Upper lobe of left lung (tissue), 6 donors: ENCODE data around the gene RNF39. TPM values are rescaled to one million over a fixed set of nuclear protein-coding genes. Genes with fewer than 3 reads are reported as not detected.
"Not testable (repeated sequence)": the region's sequence is repeated elsewhere in the genome, so short reads cannot be mapped to it uniquely, and the experiment has no call there.

Experiments
- ATAC-seq, 2 donors: fragments of 200-7000 bp; cut with Tn5 transposase; one replicate each; pipeline ENCODE4 v1.9.1; 2022; ENCODE audit warnings: mild to moderate bottlenecking in 2 of 2, moderate library complexity in 2 of 2; ENCODE audit not compliant: low FRiP score in 2 of 2
- DNase-seq, 2 donors: peaks; one replicate each; pipeline ENCODE4 v3.0.0-alpha.2; 2019 to 2020
- H3K27ac ChIP-seq, 4 donors: fragments of 200-600 bp; sonication (generic); one replicate each; pipeline ENCODE4 v1.5.1; 2016 to 2019
- H3K27me3 ChIP-seq, 4 donors: fragments of 200-600 bp; sonication (generic); one replicate each; pipeline ENCODE4 v1.5.1; 2017 to 2019
- H3K36me3 ChIP-seq, 4 donors: fragments of 200-600 bp; sonication (generic); one replicate each; pipeline ENCODE4 v1.5.1; 2016 to 2019
- H3K4me1 ChIP-seq, 4 donors: fragments of 200-600 bp; sonication (generic); one replicate each; pipeline ENCODE4 v1.5.1; 2018 to 2019
- H3K4me3 ChIP-seq, 4 donors: fragments of 200-600 bp; sonication (generic); one replicate each; pipeline ENCODE4 v1.5.1; 2017 to 2019; ENCODE audit warnings: mild to moderate bottlenecking in 2 of 4, moderate library complexity in 1 of 4
- H3K9me3 ChIP-seq, 4 donors: fragments of 200-600 bp; sonication (generic); one replicate each; pipeline ENCODE4 v1.5.1; 2018 to 2019
- EP300 ChIP-seq, 4 donors: sonication (generic); formaldehyde crosslinking; IDR thresholded peaks; one replicate each; pipeline ENCODE4 v1.5.1; 2017; ENCODE audit warnings: antibody characterized with exemption in 4 of 4, control low read depth in 2 of 4
- POLR2A ChIP-seq, 4 donors: fragments of 450-650 bp; IDR thresholded peaks; one replicate each; pipeline ENCODE4 v1.5.1; 2016 to 2017; ENCODE audit warnings: antibody characterized with exemption in 4 of 4, mild to moderate bottlenecking in 2 of 4
- POLR2AphosphoS5 ChIP-seq, 2 donors: sonication (generic); formaldehyde crosslinking; IDR thresholded peaks; one replicate each; pipeline ENCODE4 v1.5.1; 2017; ENCODE audit warnings: antibody characterized with exemption in 2 of 2
- WGBS, 2 donors: methylation state at CpG; one replicate each; pipeline ENCODE4 v1.1.5; 2017 to 2018; 5-methylcytosine and 5-hydroxymethylcytosine counted together
- total RNA-seq, 6 donors: library from RNA; depleted of rRNA in 4 of 6; stranded (reverse); fragments of >200 nt in 4 of 6; gene quantifications; one replicate each; pipeline versions ENCODE4 v1.1.0 to v1.2.1, GENCODE V29; 2016 to 2021
- TF ChIP-seq, protein P1 (sequence below), 6 experiments: fragments of 450-650 bp in 4 of 6; fragments of 200-600 bp in 2 of 6; sonication (generic) in 2 of 6; IDR thresholded peaks; one replicate each; pipeline ENCODE4 v1.5.1; 2016 to 2019; ENCODE audit warnings: antibody characterized with exemption in 6 of 6
- donor health status: DM: no; HTN: no; CAD: no; lungs with moderate emphysema.
- donor health status: DM: no; HTN: yes; CAD: no; lungs with severe emphysema.

Gene RNF39
- total RNA-seq, 6 donors from 2014 or later: 2.0 to 4.2 (median 2.8) TPM

GRCh38 chr6:30042476-30042875 lies 33.1 kb downstream of the RNF39 start:
- 85 to 92% methylated on average over 1 of the region's 1 CpG for WGBS, 2 donors
- TF ChIP-seq, protein P1, sequence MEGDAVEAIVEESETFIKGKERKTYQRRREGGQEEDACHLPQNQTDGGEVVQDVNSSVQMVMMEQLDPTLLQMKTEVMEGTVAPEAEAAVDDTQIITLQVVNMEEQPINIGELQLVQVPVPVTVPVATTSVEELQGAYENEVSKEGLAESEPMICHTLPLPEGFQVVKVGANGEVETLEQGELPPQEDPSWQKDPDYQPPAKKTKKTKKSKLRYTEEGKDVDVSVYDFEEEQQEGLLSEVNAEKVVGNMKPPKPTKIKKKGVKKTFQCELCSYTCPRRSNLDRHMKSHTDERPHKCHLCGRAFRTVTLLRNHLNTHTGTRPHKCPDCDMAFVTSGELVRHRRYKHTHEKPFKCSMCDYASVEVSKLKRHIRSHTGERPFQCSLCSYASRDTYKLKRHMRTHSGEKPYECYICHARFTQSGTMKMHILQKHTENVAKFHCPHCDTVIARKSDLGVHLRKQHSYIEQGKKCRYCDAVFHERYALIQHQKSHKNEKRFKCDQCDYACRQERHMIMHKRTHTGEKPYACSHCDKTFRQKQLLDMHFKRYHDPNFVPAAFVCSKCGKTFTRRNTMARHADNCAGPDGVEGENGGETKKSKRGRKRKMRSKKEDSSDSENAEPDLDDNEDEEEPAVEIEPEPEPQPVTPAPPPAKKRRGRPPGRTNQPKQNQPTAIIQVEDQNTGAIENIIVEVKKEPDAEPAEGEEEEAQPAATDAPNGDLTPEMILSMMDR (IDR thresholded peaks at IDR 0.05): no peak
- TF ChIP-seq EP300 (IDR thresholded peaks at IDR 0.05) (no peak), POLR2AphosphoS5 (IDR thresholded peaks at IDR 0.05) (no peak), POLR2A (IDR thresholded peaks at IDR 0.05) (no peak)
- Histone ChIP-seq H3K4me1 (no peaks in the 10 kb centered on the region), H3K27ac (no peak overlapping the region), H3K36me3 (no peaks in the 10 kb centered on the region), H3K4me3 (no peak overlapping the region), H3K9me3 (no peaks in the 10 kb centered on the region), H3K27me3 (no peaks in the 10 kb centered on the region)
- ATAC-seq (peak in 1 of 2 donors; percentile 44), DNase-seq (no peak)

DNA sequence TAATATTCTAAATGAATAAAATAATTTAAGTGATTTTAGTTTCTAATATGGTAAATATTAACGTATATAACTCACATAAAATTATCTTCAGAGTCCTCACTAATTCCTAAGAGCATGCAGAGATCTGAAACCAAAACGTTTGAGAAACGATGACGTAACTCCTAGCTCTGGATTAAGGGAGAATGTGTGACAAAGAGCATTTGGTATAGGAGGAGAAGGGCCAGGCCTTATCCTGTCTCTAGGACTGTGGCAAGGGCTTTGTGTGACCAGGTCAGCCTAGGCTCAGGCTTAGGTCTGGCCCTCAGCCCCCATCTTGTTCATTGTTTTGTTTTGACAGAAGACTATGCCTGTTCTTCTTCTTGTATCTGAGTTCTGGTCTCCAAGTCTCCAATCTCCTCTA lies 33.7 kb downstream of the RNF39 start:
- DNase-seq (no peak), ATAC-seq (peak in 1 of 2 donors; percentile 41)
- Histone ChIP-seq H3K36me3 (no peaks in the 10 kb centered on the region), H3K27me3 (no peaks in the 10 kb centered on the region), H3K27ac (no peak overlapping the region), H3K4me3 (no peak overlapping the region), H3K4me1 (no peaks in the 10 kb centered on the region), H3K9me3 (no peaks in the 10 kb centered on the region)
- no peak for TF ChIP-seq POLR2AphosphoS5 (IDR thresholded peaks at IDR 0.05)
- no peak for TF ChIP-seq POLR2A (IDR thresholded peaks at IDR 0.05)
- TF ChIP-seq, protein P1 (IDR thresholded peaks at IDR 0.05): no peak
- TF ChIP-seq EP300 (IDR thresholded peaks at IDR 0.05): no peak
- WGBS, 2 donors: 74 to 83% methylated on average over 4 of the region's 4 CpGs

DNA sequence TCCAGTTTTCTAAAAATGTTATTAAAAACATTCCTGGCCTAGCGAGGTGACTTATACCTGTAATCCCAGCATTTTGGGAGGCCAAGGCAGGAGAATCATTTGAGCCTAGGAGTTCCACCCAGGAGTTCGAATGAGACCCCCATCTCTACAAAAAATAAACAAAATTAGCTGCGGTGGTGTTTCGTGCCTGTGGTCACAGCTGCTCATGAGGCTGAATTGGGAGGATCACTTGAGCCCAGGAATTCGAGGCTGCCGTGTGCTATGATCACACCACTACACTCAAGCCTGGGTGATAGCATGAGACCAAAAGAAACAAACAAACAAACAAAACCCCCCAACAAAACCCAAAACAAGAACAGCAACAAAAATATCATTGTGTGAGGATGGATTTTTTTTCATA lies 34.3 kb downstream of the RNF39 start:
- ATAC-seq (no peak), DNase-seq (no peak)
- no peaks in the 10 kb centered on the region for H3K9me3 ChIP-seq
- H3K27ac ChIP-seq: no peak overlapping the region
- H3K27me3 ChIP-seq: no peaks in the 10 kb centered on the region
- 88 to 92% methylated on average over 6 of the region's 6 CpGs for WGBS, 2 donors
- H3K36me3 ChIP-seq: no peaks in the 10 kb centered on the region
- H3K4me3 ChIP-seq: no peak overlapping the region
- no peak for TF ChIP-seq POLR2AphosphoS5 (IDR thresholded peaks at IDR 0.05)
- no peaks in the 10 kb centered on the region for H3K4me1 ChIP-seq

GRCh38 chr6:30037182-30037788 lies 38.3 kb downstream of the RNF39 start:
- H3K27ac ChIP-seq: no peak overlapping the region
- TF ChIP-seq, protein P1 (IDR thresholded peaks at IDR 0.05): peak in 4 of 6 experiments; percentile 24 to 38 (median 37)
- TF ChIP-seq EP300 (IDR thresholded peaks at IDR 0.05): no peak
- no peak overlapping the region for H3K4me3 ChIP-seq
- no peaks in the 10 kb centered on the region for H3K9me3 ChIP-seq
- H3K4me1 ChIP-seq: no peaks in the 10 kb centered on the region
- H3K27me3 ChIP-seq: no peaks in the 10 kb centered on the region
- DNase-seq: no peak
- no peak for ATAC-seq
- 54 to 57% methylated on average over 4 of the region's 4 CpGs for WGBS, 2 donors
- no peaks in the 10 kb centered on the region for H3K36me3 ChIP-seq

- no peaks in the 10 kb centered on the region for H3K27me3 ChIP-seq
- H3K9me3 ChIP-seq: no peaks in the 10 kb centered on the region
- H3K36me3 ChIP-seq: no peaks in the 10 kb centered on the region
- no peaks in the 10 kb centered on the region for H3K4me1 ChIP-seq
- 79 to 100% methylated on average over 1 of the region's 1 CpG for WGBS, 2 donors
- H3K4me3 ChIP-seq: no peak overlapping the region
- H3K27ac ChIP-seq: no peak overlapping the region
- TF ChIP-seq, protein P1 (IDR thresholded peaks at IDR 0.05): no peak
- TF ChIP-seq POLR2AphosphoS5 (IDR thresholded peaks at IDR 0.05) (no peak), EP300 (IDR thresholded peaks at IDR 0.05) (no peak), POLR2A (IDR thresholded peaks at IDR 0.05) (no peak)
- ATAC-seq (no peak), DNase-seq (no peak)
These were observed 39.8 kb downstream of the RNF39 start for GRCh38 chr6:30035784-30036183.

- H3K4me1 ChIP-seq, H3K4me3 ChIP-seq, H3K9me3 ChIP-seq, H3K27me3 ChIP-seq, H3K27ac ChIP-seq, H3K36me3 ChIP-seq: not testable (repeated sequence)
- WGBS, 2 donors: 73 to 89% methylated on average over 5 of the region's 5 CpGs
- ATAC-seq (peak in 1 of 2 donors; percentile 31), DNase-seq (peak in 1 of 2 donors; percentile 27)
These were observed 42.1 kb downstream of the RNF39 start for GRCh38 chr6:30033440-30033839.
